Measurements from ENCODE around the gene PLA2G2D. TPM values are rescaled to one million over a fixed set of nuclear protein-coding genes. Genes with fewer than 3 reads are reported as not detected.
A peak's percentile ranks its signal among the peaks of the same experiment; 100 is the strongest.

PLA2G2D gene
- total RNA-seq, 1 donor from 2014 or later, result 0.27 TPM

- intact Hi-C loops (cut with DNase I), result no loop called here
- Histone ChIP-seq H3K4me3 (no peak overlapping the region), H3K36me3 (no peaks in the 10 kb centered on the region), H3K4me1 (peaks cover 18% of the 10 kb centered on the region), H3K27ac (no peak overlapping the region), H3K9me3 (no peaks in the 10 kb centered on the region), H3K27me3 (ENCODE audit: low read depth) (peaks cover 4% of the 10 kb centered on the region)
- no peak for DNase-seq
- TF ChIP-seq CTCF (IDR thresholded peaks at IDR 0.05), result no peak
- ATAC-seq, result no peak
Measured at GRCh38 chr1:20082772-20083171, 36.6 kb downstream of the PLA2G2D start.

- intact Hi-C loops (cut with DNase I), result no loop called here
- Histone ChIP-seq H3K4me3 (no peak overlapping the region), H3K27me3 (ENCODE audit: low read depth) (peaks cover 4% of the 10 kb centered on the region), H3K9me3 (no peaks in the 10 kb centered on the region), H3K4me1 (peaks cover 18% of the 10 kb centered on the region), H3K36me3 (no peaks in the 10 kb centered on the region), H3K27ac (no peak overlapping the region)
- no peak for TF ChIP-seq CTCF (IDR thresholded peaks at IDR 0.05)
- ATAC-seq (no peak), DNase-seq (no peak)
Measured at GRCh38 chr1:20081353-20081810, 38.0 kb downstream of the PLA2G2D start.

DNA sequence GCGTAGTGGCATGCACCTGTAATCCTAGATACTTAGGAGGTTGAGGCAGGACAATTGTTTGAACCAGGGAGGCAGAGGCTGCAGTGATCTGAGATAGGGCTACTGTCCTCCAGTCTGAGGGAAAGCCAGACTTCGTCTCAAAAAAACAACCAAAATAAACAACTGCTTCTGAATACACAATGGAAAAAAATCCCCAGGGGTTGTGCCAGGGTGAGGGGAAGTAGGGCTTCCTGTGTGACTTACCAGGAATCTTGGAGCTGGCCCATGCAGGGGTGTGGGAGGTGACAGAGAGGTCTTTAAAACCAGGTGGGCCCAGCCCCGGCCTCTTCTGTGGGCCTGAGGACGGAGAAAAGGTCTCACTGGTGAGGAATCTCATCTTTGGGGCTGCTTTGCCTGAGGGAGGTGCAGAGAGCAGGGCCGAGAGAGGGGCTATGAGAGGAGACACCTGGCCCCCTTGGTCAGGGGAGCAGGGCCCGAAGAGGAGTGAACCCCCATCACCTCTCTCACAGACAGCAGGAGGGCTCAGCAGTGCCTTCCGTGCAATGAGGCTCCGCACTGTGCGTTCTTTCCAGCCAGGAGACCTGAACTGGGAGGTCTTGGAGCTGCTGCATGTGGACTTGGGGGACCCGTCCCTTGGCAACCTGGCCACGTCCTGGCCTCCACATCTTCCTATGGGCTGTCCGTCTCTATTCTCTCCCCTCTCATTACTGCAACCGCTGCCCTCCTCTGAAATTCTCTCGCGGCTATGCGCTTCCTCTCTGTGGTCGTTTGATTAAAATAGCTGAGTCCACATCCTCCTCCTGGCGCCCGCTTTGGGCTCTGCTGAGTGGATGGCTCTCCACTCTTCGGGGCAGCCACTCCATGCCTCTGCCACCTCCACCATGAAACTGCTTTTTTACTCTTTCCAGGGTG, 38.6 kb downstream of the PLA2G2D start:
- no peak for DNase-seq
- no peak overlapping the region for H3K27ac ChIP-seq
- H3K4me1 ChIP-seq, result peaks cover 18% of the 10 kb centered on the region
- H3K27me3 ChIP-seq (ENCODE audit: low read depth), result peaks cover 4% of the 10 kb centered on the region
- H3K9me3 ChIP-seq, result no peaks in the 10 kb centered on the region
- intact Hi-C loops (cut with DNase I), result no loop called here
- peak; percentile 18 to 49 for ATAC-seq
- TF ChIP-seq CTCF (IDR thresholded peaks at IDR 0.05), result no peak
- H3K4me3 ChIP-seq, result no peak overlapping the region
- H3K36me3 ChIP-seq, result no peaks in the 10 kb centered on the region

DNA sequence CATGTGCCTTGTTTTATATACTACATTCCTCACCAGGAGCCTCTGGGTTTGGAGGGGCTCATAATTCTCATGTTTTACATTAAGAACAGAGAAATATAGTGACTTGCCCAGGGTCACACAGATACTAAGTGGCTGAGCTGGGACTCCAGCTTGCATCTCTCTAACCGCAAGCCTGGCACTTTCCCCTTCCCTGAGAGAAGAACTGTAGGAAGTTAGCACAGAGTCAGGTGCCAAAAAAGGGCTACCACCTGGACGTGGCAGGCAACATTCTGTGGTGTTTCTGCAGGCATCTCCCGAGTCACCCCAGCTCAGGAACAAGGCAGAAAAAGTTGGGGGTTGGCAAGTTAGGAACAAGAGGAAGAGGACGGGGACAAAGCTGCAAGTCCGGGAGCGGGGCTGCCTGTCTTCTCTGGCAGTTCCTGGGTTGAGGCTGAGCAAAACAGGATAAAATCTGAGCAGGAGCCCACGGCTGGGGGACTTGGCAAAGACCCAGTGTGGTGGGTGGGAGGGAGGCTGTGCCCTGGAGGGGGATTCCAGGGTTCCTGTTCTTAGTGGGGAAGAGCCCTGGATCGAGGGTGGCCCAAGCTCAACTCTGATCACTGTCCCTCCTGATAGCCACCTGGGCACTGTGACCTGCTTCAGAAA, 39.6 kb downstream of the PLA2G2D start:
- no peaks in the 10 kb centered on the region for H3K9me3 ChIP-seq
- H3K36me3 ChIP-seq, result no peaks in the 10 kb centered on the region
- no peak overlapping the region for H3K4me3 ChIP-seq
- no peak for DNase-seq
- intact Hi-C loops (cut with DNase I), result no loop called here
- H3K27ac ChIP-seq, result no peak overlapping the region
- no peak for ATAC-seq
- peaks cover 18% of the 10 kb centered on the region for H3K4me1 ChIP-seq
- peaks cover 4% of the 10 kb centered on the region for H3K27me3 ChIP-seq (ENCODE audit: low read depth)
- no peak for TF ChIP-seq CTCF (IDR thresholded peaks at IDR 0.05)

- no peaks in the 10 kb centered on the region for H3K9me3 ChIP-seq
- intact Hi-C loops (cut with DNase I), result no loop called here
- H3K36me3 ChIP-seq, result no peaks in the 10 kb centered on the region
- TF ChIP-seq CTCF (IDR thresholded peaks at IDR 0.05), result no peak
- H3K4me1 ChIP-seq, result peaks cover 18% of the 10 kb centered on the region
- no peak overlapping the region for H3K27ac ChIP-seq
- no peak overlapping the region for H3K4me3 ChIP-seq
- DNase-seq, result no peak
- ATAC-seq, result no peak
- H3K27me3 ChIP-seq (ENCODE audit: low read depth), result peaks cover 4% of the 10 kb centered on the region
Measured at GRCh38 chr1:20078711-20079110, 40.6 kb downstream of the PLA2G2D start.

Measured in lower lobe of right lung (tissue), 2 donors.